SK-N-MC (cell line): ENCODE data around the gene PCGF5.

Experiments used
- EZH2 ChIP-seq: fragments of 200-600 bp; sonication (generic); IDR thresholded peaks from one replicate; pipeline ENCODE4 v1.6.1; 2017; ENCODE audit warnings: antibody characterized with exemption
- FOXP2 ChIP-seq: optimal IDR thresholded peaks from 2 replicates; pipeline ENCODE3; 2011; ENCODE audit warnings: mild to moderate bottlenecking, moderate library complexity; ENCODE audit not compliant: insufficient read depth; ENCODE audit errors: extremely low read length, control extremely low read depth
- POLR2AphosphoS5 ChIP-seq: IDR thresholded peaks from 2 replicates; pipeline ENCODE4 v1.6.1; 2012; ENCODE audit warnings: mild to moderate bottlenecking, low read depth, low read length, borderline replicate concordance

GRCh38 chr10:91296471-91296870, 76.0 kb downstream of the PCGF5 start:
- TF ChIP-seq POLR2AphosphoS5 (no peak), EZH2 (no peak), FOXP2 (no peak)
